LoVo (cell line): ENCODE results near the gene DNER.

Experiments
- DNase-seq: peaks from one replicate; pipeline ENCODE4 v3.0.0-alpha.2; 2016; ENCODE audit warnings: low spot score

The DNER gene

DNA sequence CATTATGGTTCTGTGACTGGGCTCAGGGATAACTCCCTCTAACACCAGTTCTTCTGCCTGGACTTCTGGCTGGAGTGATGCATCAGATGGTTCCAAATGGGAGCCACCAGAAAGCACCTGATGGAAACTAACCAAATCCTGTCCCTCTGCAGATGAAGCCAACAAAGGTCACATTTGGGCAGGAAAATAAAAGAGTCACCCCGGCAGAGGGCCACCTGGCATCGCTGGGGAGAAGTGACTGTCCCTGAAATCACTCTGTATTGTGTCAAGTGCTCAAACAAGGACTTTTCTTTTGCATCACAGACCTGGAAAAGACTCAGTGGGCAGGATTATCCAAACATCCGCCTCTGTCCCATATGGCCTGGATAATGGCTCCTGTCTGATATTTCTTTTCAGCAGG lies 47.5 kb downstream of the DNER start:
- DNase-seq, result no peak

DNA sequence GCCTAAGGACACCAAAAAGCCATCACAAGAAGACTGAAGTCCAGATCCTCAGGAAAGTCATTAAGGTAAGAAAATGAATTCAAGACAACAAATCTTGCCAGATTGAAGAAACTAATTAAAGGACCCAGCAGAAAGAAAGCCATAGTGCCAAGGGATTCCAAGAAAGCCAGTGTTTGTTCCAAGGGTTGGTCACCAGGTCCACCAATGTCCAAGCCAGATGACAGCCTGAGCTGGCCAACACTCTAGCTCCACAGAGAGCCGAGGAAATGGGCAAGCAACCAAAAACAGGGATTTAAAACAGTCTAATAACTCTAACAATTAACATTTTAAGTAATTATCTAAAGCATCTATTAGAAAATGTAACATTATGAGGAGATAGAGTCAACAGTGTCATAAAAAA lies 49.2 kb downstream of the DNER start:
- no peak for DNase-seq

DNA sequence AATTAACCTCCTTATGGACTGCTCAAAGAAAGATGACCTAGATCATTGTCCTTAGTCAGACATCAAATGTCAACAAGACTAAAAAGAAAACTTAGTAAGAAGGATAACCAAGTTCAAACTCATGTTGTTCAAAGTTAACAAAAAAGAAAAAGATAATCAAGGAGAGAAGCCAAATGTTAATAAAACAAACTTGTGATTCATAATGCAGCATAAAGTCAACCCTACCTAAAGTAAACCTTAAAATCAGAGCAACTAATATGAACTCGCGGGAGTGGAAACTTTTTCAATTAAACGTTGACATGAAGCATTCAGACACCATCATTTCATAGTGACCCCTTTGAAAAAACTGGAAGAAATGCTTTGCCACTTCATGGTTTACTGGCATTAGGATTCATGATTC lies 52.9 kb downstream of the DNER start:
- DNase-seq, result no peak

DNA sequence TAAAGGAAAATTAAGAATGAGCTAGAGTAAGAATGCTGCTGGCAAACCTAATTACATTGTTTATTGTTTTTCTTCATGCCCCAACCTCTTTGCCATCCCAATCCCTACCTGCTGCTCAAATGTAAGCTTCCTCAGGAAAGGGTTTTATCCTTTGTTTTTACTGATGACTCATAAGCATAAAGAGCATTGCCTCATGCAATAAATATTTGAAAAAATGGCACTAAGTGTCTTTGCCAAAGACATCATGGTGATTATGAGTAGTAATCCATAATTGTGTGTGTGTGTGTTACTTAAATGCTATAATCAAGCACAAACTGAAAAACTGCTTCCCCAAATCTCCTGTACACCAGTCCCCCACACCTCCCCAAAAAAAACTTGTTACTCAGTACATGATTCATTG lies 53.4 kb downstream of the DNER start:
- DNase-seq, result no peak

DNA sequence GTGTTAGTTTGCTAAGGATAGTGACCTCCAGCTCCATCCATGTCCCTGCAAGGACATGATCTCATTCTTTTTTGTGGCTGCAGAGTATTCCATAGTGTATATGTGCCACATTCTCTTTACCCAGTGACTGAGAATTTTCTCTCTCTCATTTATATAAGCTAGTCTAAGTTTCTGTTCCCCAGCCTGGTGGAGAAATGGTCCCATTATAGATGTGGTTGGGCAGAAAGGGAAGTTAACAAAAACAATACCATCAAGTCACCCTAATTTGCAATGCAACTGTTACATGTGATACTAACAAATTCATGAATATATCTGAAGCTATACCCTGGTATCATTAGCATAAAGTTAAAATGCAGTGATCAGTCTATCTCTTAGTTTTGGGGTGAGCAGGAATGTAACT lies 54.0 kb downstream of the DNER start:
- no peak for DNase-seq

DNA sequence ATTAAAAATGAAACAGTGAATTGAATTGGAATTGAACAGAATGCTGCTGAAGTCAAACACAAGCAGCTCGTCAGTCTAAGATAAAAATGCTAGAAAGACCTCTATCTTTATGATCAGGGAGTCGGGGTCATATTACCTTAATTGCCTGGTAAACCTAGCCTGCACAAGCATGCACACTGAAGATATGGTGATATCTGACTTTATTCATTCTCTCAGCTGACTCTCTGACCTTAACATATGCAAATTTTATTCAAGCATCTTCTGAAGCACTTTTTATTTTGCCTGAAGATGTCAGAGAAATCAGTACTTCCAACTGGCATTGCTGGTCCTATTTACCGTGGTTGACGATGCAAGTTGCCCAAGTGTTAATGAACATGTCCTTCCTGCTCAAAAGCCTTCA lies 56.4 kb downstream of the DNER start:
- DNase-seq, result no peak

DNA sequence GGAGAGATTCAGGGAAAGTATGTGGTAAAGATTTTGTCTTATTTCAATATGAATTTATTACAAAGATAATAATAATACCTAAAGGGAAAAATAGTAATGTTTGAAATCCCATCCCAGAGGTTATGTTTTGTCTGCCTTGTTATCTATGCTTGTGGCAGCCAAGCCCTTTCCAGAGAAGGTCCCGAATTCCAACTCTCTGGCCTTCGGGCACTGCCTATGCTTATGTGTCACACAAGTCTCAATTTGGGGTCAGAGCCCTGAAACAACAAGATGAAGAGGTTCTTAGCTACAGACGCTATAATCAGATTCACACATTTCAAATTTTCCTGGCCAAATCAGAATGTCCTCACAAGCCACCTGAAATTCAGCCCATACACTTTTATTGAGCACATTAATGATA lies 59.9 kb downstream of the DNER start:
- DNase-seq, result no peak

DNA sequence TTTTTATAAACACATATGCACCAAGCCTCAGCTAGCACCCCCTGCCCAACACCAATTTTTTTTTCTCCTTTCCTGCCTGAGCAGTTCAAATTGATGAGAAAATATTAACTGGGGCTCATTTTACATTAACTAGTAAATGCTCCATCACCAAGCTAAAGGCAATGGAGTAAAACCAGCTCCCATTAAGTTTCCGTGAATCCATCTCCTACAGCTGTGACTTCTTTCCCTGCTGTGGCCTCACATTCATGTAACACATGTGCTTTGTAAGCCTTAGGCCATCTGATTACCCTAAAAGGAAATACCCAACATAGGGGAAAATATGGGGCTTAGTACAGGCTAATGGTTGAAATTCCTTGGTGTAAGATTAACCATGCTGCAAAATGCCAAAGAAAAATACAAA lies 60.8 kb downstream of the DNER start:
- DNase-seq, result no peak

DNA sequence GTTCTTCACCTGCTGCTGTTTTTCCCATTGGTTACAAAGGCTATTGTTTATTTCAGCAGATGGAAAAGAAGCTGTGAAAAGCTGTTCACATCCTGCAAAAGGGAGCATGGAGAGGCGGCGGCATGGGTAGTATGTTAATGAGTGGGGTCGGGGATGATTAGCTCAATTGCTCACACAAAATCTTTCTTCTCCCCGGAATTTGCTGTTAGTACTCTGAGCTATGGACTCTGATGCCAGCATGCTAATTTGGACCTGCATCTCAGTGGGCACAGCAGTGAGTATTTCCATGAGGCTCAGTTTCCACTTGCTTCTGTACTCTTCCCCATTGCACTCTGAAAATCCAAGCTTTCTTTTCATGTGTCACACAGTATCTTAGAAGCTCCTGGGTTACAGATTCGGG lies 61.6 kb downstream of the DNER start:
- DNase-seq, result no peak

DNA sequence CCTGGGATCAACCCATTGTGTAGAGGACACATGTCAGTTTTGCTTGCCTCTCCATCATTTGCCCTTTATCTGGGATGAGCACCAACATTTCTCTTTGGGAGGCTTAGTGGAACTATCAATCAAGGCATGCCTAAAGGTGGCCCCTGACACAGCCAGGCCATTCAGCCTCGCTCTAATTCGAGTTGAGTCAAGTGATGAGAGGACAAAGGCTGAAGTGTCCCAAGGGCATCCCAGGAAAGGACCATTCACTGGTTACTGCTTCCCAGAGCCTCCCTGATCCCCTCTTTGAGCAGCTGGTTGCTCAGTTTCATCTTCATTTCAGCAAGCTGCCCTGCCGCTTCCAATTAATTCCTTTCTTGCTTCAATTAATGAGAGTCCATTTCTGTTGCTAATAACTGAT lies 63.5 kb downstream of the DNER start:
- DNase-seq, result no peak

DNA sequence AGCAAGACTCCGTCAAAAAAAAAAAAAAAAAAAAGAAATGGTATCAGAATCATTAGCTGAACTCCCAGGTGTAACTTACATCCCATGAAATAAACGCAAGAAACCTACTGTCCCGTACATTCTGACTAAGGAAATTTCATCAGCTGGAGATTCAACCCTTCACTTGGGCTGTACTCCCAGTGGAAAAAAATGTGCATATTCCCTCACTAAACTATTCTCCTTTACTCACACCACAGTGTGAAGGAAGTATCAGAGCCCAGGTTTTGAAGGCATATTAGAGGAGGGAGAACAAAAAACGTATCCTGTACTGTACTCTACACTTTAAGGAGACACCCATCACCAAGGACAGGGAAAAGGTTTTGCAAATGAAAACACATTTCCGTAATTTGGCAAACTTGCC lies 64.3 kb downstream of the DNER start:
- DNase-seq, result no peak

DNA sequence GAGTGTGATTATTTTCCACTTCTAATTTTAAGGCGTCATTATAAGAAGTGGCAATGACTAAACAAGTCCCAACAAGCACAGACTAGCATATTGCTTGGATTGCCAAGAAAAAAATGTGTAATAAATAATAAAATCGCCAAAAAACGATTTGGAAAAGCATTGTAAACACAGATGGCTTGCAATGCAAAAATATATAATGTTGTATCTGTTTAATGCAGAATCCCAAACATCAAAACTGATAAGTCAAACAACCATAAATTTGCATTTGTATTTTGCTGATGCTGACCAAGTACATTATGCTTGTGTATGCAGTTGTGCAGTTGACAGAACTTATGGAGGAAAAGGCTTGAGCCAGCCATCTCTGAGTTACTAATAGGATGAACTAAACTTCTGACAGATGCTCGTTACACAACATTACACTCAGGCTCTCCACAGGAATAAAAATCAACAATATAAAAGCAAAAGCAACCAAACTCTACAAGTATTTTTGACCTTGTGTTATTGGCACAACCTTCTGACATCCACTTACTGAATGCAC lies 68.1 kb downstream of the DNER start:
- DNase-seq, result no peak

DNA sequence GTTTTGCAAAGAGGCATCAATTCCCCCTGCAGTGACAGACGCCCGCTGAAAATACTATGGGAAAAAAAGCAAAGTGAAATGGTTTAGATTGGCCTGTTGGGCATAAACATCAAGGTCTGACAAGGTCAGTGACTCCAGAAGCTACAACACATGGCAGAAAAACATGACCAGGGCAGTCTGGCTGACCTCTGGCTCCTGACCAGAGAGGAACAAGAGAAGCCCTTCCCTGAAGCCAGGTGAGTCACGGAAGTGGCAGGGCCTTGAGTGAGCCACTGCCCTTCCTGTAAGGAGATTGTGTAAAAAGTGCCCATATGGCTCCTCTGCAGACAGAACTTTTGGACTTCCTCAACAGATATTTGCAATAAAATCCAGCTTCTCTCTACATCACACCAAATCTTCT lies 72.0 kb downstream of the DNER start:
- peak; percentile 15 for DNase-seq

DNA sequence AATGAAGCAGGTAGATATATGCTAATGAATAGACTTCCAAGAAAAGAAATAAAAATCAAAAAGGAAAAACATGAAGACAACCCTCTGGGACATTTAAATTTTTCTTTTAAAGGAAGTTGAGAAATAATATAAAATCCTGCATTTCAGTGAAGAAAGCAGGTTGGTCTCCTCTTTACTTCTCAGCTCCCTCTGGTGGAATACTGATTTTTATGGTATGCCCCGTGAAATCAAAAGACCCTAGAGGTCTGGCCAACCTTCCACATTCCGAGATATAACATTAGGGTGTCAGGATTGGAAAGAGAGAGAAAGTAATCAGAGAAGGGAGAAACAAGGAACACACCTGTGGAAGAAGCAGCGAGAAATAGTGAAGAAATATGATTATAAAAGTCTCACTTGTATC lies 72.7 kb downstream of the DNER start:
- DNase-seq, result no peak

DNA sequence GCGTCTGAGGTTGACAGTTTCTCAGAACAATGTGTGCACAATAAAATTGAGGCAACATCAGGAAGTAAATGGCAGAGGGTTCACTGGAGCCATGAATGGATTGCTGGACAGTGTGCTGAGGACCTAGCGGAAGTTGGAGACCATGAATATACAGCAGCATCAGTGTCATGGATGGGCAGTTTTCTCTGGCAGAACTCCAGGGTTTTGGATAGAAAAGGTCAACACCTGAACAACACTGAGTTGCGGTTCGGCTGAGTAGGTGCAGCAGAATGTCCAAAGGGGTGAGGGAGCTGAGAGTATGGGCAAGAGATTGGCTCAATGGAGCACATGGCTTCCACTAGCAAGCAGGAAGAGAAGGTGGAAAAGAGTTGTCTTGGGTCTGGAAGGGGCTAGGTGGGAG lies 73.7 kb downstream of the DNER start:
- DNase-seq, result no peak

DNA sequence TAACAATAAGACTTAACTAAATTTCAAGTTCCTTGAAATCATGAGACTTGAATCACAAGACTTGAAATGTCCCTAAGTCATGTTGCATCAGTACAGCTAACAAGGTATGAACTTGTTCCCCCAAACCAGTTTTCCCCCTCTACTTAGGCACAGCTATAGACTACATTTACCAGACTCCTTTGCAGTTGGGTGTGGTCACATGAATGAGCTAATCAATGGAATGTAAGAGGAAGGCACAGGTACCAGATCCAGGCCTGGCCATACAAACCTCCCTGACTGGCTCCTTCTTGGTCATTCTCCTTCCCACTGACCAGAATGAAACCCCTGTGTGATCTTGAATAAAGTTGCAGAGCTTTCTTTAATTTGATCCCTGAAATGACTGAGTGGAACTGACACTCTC lies 77.8 kb downstream of the DNER start:
- DNase-seq, result no peak

DNA sequence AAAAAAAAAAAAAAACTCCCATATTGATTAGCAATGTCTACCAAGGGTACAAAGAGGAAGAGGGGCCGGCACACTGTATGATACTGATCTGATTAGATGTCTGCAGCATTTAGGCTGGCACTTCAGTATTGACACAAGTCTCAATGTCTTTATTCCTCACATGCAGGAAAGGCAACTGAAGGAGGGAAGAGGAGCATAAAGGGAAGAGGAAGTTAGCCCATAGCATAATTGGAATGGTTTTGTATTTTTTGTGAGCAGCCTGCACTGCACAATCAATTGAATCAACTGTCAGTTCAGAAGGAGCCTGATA lies 79.0 kb downstream of the DNER start:
- no peak for DNase-seq

DNA sequence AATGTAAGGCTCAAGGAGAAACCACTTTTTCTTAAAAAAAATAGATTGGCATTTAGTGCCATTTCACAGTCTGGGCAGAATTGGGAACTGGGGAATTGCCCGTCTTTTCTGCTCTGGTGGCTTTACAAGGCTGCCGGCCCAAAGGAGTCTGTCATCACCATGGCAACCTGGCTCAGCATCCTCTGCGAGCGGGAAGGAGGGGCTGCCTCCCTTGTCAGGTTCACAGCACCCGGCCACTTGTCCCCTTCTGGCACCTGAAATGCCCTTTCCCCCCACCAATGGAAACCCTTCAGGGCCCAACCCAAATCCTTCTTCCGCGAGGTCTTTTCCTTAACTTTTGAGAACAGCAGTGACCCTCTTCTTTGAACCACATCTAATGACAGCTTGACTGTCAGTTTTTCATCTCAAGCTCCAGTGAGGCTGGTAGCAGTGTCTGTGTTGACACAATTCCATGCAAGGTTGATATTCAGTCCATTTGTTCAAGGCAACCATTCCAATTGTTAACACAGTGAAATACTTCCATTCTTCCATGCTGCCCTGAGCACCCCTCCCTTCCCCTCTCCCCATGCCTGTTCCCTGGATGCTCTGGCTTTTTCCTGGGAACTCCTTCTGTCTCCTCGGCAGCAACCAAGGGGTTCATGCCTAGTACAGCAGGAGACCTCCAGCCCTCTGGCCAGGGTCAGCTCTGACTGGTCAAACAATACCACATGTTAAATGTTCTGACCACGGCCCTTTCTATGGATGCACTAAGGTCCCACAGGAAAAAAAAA lies 79.6 kb downstream of the DNER start:
- DNase-seq, result no peak

DNA sequence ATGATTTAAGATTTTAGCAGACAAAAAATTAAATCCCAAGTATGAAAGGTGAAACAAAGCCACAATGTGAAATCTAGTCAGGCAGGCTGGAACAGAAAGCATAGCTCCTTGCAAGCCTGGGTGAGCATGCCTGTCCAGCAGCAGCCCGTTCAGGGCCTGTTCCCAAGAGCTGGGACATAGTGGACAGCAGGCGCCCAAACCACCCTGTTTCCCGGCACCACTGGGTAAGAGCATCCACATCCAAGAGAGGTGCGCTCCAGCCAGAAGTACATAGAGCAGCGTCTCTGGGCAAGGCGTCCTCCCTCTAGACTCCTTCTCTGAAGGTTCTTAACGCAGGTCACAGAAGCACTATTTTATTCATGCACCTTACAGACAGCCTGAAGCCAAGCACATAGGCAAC lies 80.8 kb downstream of the DNER start:
- DNase-seq, result no peak

DNA sequence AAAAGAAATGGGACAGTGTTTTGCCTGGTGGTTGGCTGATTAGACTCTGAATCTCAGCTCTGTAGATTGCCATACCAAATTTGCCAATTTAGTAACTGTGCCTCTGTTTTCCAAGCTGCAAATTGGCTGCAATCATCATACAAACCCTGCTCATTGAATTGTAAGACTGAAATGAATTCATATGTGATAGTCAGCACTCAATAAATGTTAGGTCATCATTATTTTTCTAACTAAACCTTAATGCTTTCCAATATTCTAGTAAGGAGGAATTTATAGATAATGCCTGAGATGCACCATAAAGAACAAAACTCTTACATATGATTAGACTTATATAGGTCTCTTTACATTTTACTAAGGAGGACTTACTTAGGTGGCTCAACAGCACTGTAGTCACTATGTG lies 85.3 kb downstream of the DNER start:
- DNase-seq, result no peak

DNA sequence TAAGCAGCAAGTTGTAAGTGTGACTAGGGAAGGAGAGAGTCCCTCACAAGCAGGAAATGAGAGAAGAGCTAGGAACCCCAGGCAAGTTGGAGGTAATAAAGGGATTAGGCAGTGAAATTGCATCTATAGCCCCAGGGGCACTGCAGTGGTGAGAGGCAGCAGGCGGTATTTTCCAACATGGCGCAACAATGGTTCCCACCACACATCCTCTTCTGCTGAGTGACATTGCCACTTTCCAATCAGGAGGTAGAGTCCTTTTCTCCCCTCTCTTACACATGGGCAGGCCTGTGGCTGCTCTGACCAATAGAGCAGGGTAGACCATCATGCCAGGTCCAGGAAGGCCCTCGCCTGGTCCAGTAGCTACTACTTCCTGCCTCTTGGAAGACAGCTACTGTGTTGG lies 86.6 kb downstream of the DNER start:
- DNase-seq, result no peak

DNA sequence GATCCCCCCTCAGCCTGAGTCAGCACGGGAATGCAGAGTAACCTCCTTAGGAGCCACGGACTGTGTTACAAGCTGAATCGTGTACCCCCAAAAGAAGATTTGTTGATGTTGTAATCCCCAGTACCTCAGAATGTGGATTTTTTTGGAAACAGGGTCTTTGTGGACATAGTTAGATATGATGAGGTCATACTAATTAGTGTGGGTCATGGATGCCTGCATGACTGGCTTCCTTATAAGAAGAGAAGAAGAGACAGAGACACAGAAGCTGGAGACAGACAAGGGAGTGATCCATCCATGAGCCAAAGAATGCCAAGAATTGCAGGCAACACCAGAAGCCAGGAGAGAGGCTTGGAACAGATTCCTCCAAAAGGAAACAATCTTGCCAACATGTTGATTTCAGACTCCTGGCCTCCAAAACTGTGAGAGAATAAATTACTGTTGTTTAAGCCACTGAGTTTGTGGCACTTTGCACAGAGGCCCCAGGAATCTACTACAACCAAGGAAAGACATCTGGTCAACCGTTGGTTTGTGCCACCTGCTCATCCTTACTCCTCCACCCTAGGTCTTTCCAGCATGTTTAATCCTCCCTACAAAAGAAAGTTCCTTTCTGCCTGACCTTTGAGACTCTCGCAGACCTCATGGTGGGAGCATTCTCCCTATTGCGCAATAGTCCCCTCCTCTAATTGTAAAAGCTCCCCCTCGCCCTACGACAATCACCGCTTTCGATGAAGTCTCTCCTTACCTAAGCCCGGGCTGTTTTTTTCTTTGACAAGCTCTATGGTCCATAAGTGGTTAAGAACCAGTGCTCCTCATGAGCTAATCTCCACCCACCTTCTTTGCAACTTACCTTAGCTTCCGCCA lies 91.6 kb downstream of the DNER start:
- no peak for DNase-seq

DNA sequence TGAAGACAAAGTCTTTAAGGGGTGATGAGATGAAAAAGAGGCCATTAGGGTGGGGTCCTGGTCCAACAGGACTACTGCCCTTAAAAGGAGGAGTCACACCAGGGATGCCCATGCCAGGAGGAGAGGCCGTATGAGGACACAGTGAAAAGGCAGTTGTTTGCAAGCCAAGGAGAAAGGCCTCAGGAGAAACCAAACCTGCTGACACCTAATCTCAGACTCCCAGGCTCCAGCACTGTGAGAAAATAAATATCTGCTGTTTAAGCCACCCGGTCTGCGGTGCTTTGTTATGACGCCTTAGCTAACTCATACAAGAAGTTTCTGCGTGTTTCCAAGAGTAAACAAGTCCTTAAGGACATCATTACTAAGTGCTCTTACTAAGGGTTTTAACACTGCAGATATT lies 93.6 kb downstream of the DNER start:
- DNase-seq, result no peak

DNA sequence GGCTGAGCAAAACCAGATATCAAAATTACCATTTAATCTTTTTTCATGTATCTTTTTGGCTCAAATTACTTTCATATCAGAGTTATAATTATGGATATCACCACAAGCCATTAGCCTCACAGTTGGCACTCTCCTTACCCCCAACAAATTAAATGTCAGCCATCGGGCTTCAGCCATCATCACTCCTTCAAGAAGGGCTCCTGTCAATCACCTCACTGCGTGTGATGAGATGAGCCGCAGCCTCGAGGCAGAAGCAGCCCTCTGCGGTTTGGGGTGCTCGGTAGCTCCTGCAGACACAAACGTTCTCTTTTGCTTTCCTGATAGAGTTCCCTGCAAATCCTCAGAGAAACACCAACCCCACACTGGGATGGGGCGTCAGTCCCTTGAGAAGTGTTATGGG lies 94.1 kb downstream of the DNER start:
- no peak for DNase-seq
